Mesothelial cell of epicardium (in vitro differentiated cells): ENCODE measurements around the gene ATP6V1B1. TPM values are rescaled to one million over a fixed set of nuclear protein-coding genes. Genes with fewer than 3 reads are reported as not detected.

Experiments used
- DNase-seq, 2 experiments: peaks; one replicate each; pipeline ENCODE4 v3.0.0; 2021; ENCODE audit warnings: low spot score in 2 of 2; ENCODE audit not compliant: unreplicated experiment in 2 of 2
- H3K27ac Mint-ChIP-seq: 2 replicates; pipeline ENCODE4 v1.8.0; 2021; ENCODE audit warnings: mixed read lengths
- H3K27me3 Mint-ChIP-seq: 2 replicates; pipeline ENCODE4 v1.8.0; 2021; ENCODE audit warnings: low read depth, mixed read lengths
- H3K36me3 Mint-ChIP-seq: 2 replicates; pipeline ENCODE4 v1.8.0; 2021; ENCODE audit warnings: mixed read lengths
- H3K4me1 Mint-ChIP-seq: 2 replicates; pipeline ENCODE4 v1.8.0; 2021; ENCODE audit warnings: mixed read lengths
- H3K4me3 Mint-ChIP-seq: 2 replicates; pipeline ENCODE4 v1.8.0; 2021; ENCODE audit warnings: mild to moderate bottlenecking, moderate library complexity, mixed read lengths
- H3K9me3 Mint-ChIP-seq: 2 replicates; pipeline ENCODE4 v1.8.0; 2021; ENCODE audit warnings: mixed read lengths
- CTCF ChIP-seq: fragments of 200-600 bp; sonication (generic); IDR thresholded peaks from one replicate; pipeline ENCODE4 v1.5.0; 2021; ENCODE audit warnings: antibody characterized with exemption; ENCODE audit not compliant: unreplicated experiment
- total RNA-seq: library from RNA; stranded (reverse); gene quantifications from 3 replicates; pipeline ENCODE4 v1.2.1, GENCODE V29; 2021

The ATP6V1B1 gene
- total RNA-seq, 1 donor from 2014 or later: not detected

DNA sequence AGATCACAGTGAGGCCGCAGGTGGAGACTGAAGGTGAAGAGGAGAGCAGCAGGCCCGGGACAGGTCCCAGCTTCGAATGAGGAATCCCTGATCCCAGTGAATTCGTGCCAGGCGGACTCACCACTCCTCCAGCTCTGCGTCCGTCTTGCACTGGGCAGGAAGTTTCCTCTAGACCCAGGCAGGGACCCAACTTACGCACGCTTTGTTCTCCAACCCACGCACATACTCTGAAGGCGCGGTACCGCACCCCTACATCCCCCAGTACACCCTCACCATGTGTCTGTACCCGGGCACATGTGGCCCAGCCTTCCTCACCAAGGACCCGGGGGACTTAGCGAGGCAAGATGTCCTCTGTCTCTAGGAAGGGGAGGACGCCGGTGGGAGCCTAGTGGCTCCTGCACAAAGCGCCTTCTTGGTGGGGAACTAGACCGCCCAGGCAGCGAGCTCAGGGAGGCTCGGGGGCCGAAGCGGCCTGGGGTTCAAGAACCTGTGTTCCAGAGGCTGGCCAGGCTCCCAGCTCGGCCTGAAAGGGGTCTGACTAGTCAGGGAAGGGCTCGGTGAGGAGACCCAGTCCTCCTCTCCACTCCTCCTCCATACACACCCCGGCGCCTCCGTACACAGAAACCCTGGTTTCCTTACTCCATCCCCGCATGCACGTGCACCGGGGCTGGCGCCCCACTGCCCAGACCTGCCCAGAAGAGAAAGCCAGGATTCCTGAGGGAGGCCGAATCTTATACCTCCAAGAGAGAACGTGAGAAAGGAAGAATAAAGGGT lies 38.3 kb upstream of the ATP6V1B1 start:
- no peak overlapping the region for H3K27ac Mint-ChIP-seq
- no peaks in the 10 kb centered on the region for H3K9me3 Mint-ChIP-seq
- peaks cover 14% of the 10 kb centered on the region for H3K4me1 Mint-ChIP-seq
- no peak for TF ChIP-seq CTCF
- no peak for DNase-seq
- no peak overlapping the region for H3K4me3 Mint-ChIP-seq
- no peaks in the 10 kb centered on the region for H3K36me3 Mint-ChIP-seq
- H3K27me3 Mint-ChIP-seq: peaks cover 99% of the 10 kb centered on the region

DNA sequence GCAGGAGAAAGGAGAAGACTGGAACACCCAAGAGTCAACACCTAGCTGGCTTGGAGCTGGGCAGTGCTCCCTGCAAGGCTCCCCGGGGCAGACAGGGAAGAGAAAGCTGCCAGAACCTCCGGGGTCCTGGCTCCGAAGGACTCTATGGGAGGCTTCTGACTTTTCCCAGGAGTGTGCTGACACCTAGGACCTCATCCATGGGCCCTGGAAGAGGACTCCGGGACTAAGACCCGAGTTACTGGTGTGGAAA lies 37.8 kb upstream of the ATP6V1B1 start:
- Mint-ChIP-seq H3K4me3 (no peak overlapping the region), H3K9me3 (no peaks in the 10 kb centered on the region), H3K36me3 (no peaks in the 10 kb centered on the region), H3K27ac (no peak overlapping the region), H3K27me3 (peaks cover 99% of the 10 kb centered on the region), H3K4me1 (peaks cover 14% of the 10 kb centered on the region)
- no peak for TF ChIP-seq CTCF
- no peak for DNase-seq

- Mint-ChIP-seq H3K4me1 (peaks cover 14% of the 10 kb centered on the region), H3K36me3 (no peaks in the 10 kb centered on the region), H3K27me3 (peaks cover 99% of the 10 kb centered on the region), H3K9me3 (no peaks in the 10 kb centered on the region), H3K27ac (no peak overlapping the region), H3K4me3 (no peak overlapping the region)
- no peak for DNase-seq
- TF ChIP-seq CTCF: no peak
Observed at GRCh38 chr2:70898363-70899240, 37.1 kb upstream of the ATP6V1B1 start.

DNA sequence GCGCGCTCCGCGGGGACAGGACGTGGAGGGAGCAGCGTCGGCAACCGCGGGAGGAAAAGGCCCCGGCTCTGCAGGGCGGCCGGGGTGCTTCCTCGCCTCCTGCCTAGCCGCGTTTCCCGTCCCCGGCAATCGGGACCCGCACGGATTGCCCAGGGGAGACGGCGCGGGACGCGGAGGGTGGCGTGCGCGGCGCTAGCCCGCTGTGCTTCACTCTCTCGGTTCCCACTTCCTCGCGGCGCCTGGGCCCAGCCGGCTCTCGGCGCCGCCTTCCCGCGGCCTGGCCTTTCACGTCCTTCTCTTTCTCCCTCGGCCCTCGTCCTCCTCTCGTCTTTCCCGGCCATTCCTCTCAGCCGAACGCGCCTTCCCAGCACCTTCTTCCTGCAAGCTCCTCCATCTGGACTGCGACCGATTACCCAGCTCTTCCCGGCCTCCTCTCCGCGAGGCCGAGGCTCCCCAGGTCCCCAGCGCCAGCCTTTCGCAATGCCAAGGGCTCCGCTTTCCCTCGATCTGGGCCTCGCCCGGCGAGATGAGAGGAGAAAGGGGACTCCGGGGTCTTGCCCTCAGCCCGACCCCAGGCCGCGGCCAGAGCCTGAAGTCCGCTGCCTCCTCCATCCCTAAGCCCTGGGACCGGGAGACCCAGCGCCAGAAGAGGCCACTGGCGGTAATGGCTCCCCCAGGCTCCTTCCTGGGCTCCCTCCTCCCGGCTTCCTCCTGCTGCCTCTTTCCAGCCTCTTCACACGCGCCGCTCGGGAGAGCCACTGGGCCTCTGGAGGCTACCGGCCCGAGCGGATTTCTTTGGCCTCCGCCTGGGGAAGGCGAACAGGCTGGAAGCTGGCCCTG lies 34.3 kb upstream of the ATP6V1B1 start:
- peak overlapping the region; percentile 72 for H3K4me3 Mint-ChIP-seq
- H3K4me1 Mint-ChIP-seq: peaks cover 14% of the 10 kb centered on the region
- H3K36me3 Mint-ChIP-seq: no peaks in the 10 kb centered on the region
- H3K27me3 Mint-ChIP-seq: peaks cover 99% of the 10 kb centered on the region
- no peaks in the 10 kb centered on the region for H3K9me3 Mint-ChIP-seq
- H3K27ac Mint-ChIP-seq: peak overlapping the region; percentile 9
- no peak for DNase-seq
- no peak for TF ChIP-seq CTCF

- DNase-seq: no peak
- Mint-ChIP-seq H3K27me3 (peaks cover 99% of the 10 kb centered on the region), H3K36me3 (no peaks in the 10 kb centered on the region), H3K27ac (no peak overlapping the region), H3K4me1 (peaks cover 14% of the 10 kb centered on the region), H3K9me3 (no peaks in the 10 kb centered on the region), H3K4me3 (peak overlapping the region; percentile 72)
- TF ChIP-seq CTCF: no peak
Observed at GRCh38 chr2:70902067-70902442, 33.6 kb upstream of the ATP6V1B1 start.
